Nephron progenitor cell (in vitro differentiated cells): ENCODE data around the gene ADAMTS10.

ENCODE experiments used
- DNase-seq: peaks from one replicate; pipeline ENCODE4 v3.0.0; 2021
- H3K27ac Mint-ChIP-seq: 2 replicates; pipeline ENCODE4 v1.8.0; 2021; ENCODE audit warnings: mild to moderate bottlenecking, moderate library complexity, mixed read lengths
- H3K27me3 Mint-ChIP-seq: 2 replicates; pipeline ENCODE4 v1.8.0; 2021; ENCODE audit warnings: mild to moderate bottlenecking, low read depth, mixed read lengths; ENCODE audit not compliant: poor library complexity
- H3K36me3 Mint-ChIP-seq: 2 replicates; pipeline ENCODE4 v1.8.0; 2021; ENCODE audit warnings: low read depth, mixed read lengths
- H3K4me1 Mint-ChIP-seq: 2 replicates; pipeline ENCODE4 v1.8.0; 2021; ENCODE audit warnings: mixed read lengths
- H3K4me3 Mint-ChIP-seq: 2 replicates; pipeline ENCODE4 v1.8.0; 2021; ENCODE audit warnings: mild to moderate bottlenecking, moderate library complexity, mixed read lengths
- H3K9me3 Mint-ChIP-seq: 2 replicates; pipeline ENCODE4 v1.8.0; 2021; ENCODE audit warnings: mild to moderate bottlenecking, moderate library complexity, mixed read lengths
- CTCF ChIP-seq: fragments of 200-600 bp; sonication (generic); IDR thresholded peaks from 2 replicates; pipeline ENCODE4 v1.5.0; 2021; ENCODE audit warnings: antibody characterized with exemption

Gene ADAMTS10

GRCh38 chr19:8608941-8609278, 1.6 kb downstream of the ADAMTS10 start:
- no peak for TF ChIP-seq CTCF
- H3K4me1 Mint-ChIP-seq = peaks cover 36% of the 10 kb centered on the region

GRCh38 chr19:8607386-8607785, 3.1 kb downstream of the ADAMTS10 start:
- Mint-ChIP-seq H3K36me3 (peaks cover 58% of the 10 kb centered on the region), H3K4me3 (no peak overlapping the region), H3K9me3 (peaks cover 24% of the 10 kb centered on the region), H3K27ac (no peak overlapping the region), H3K27me3 (peaks cover 2% of the 10 kb centered on the region), H3K4me1 (peaks cover 35% of the 10 kb centered on the region)
- DNase-seq = no peak
- no peak for TF ChIP-seq CTCF

More at GRCh38 chr19:8608941-8609278, 1.6 kb downstream of the ADAMTS10 start:
- H3K36me3 Mint-ChIP-seq = peaks cover 43% of the 10 kb centered on the region
- no peaks in the 10 kb centered on the region for H3K27me3 Mint-ChIP-seq
- peaks cover 24% of the 10 kb centered on the region for H3K9me3 Mint-ChIP-seq
- DNase-seq = no peak
- peak overlapping the region; percentile 95 for H3K27ac Mint-ChIP-seq
- H3K4me3 Mint-ChIP-seq = peak overlapping the region; percentile 93

- Mint-ChIP-seq H3K4me1 (peaks cover 31% of the 10 kb centered on the region), H3K27me3 (peaks cover 2% of the 10 kb centered on the region), H3K36me3 (peaks cover 77% of the 10 kb centered on the region), H3K27ac (no peak overlapping the region), H3K4me3 (no peak overlapping the region), H3K9me3 (peaks cover 24% of the 10 kb centered on the region)
- no peak for DNase-seq
- no peak for TF ChIP-seq CTCF
Measured at GRCh38 chr19:8605514-8605913, 5.0 kb downstream of the ADAMTS10 start.

GRCh38 chr19:8601796-8602195, 8.7 kb downstream of the ADAMTS10 start:
- peaks cover 24% of the 10 kb centered on the region for H3K9me3 Mint-ChIP-seq
- peaks cover 93% of the 10 kb centered on the region for H3K36me3 Mint-ChIP-seq
- no peak overlapping the region for H3K4me3 Mint-ChIP-seq
- H3K27me3 Mint-ChIP-seq = peaks cover 2% of the 10 kb centered on the region
- no peak for DNase-seq
- no peak for TF ChIP-seq CTCF
- H3K4me1 Mint-ChIP-seq = peaks cover 3% of the 10 kb centered on the region
- H3K27ac Mint-ChIP-seq = no peak overlapping the region

- TF ChIP-seq CTCF = no peak
- H3K4me1 Mint-ChIP-seq = no peaks in the 10 kb centered on the region
- H3K9me3 Mint-ChIP-seq = peaks cover 15% of the 10 kb centered on the region
- no peak overlapping the region for H3K27ac Mint-ChIP-seq
- no peak for DNase-seq
- peaks cover 2% of the 10 kb centered on the region for H3K27me3 Mint-ChIP-seq
- H3K4me3 Mint-ChIP-seq = no peak overlapping the region
- peaks cover 87% of the 10 kb centered on the region for H3K36me3 Mint-ChIP-seq
Measured at GRCh38 chr19:8600816-8601215, 9.7 kb downstream of the ADAMTS10 start.

- H3K4me3 Mint-ChIP-seq = no peak overlapping the region
- no peak overlapping the region for H3K27ac Mint-ChIP-seq
- no peak for DNase-seq
- TF ChIP-seq CTCF = no peak
- H3K36me3 Mint-ChIP-seq = peaks cover 87% of the 10 kb centered on the region
- H3K27me3 Mint-ChIP-seq = peaks cover 2% of the 10 kb centered on the region
- no peaks in the 10 kb centered on the region for H3K4me1 Mint-ChIP-seq
- peaks cover 7% of the 10 kb centered on the region for H3K9me3 Mint-ChIP-seq
Measured at GRCh38 chr19:8600064-8600463, 10.5 kb downstream of the ADAMTS10 start.
